ENCODE measurements around the gene IL31. TPM values are rescaled to one million over a fixed set of nuclear protein-coding genes. Genes with fewer than 3 reads are reported as not detected.

The IL31 gene
- total and polyA plus RNA-seq, 2 of the 4 experiments (the other 2 are of a cell fraction) = not detected

DNA sequence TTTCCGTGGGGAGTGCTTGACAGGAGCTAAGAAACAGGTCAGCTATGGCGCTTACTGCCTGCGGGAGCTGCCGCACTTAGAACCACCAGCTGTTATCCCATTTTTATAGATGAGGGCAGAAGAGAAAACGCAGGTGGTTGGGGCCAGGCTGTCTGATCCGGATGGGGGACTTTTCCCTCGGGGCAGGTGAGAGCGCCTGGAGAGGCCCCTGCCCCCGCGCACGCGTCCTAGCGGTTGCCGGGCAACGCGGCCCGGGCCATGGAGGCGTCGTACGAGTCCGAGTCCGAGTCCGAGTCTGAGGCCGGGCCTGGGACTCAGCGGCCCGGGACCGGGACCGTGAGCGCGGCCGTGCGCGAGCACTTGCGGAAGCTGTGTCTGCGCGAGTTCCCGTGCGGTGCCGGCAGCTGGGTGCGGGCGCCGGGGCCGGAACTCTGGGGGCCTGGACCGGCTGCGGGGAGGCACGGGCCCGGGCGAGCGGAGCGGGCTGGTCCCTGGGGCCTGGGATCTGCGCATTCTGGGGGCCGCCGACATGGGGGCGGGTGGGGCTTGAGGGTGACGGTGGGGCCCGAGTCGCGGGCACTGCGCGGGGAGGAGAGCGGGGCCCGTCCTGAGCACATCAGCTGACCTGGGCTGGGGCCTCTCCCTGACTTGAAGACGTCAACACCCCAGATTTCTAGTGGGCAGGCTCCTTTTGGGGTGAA, 9.0 kb upstream of the IL31 start, which contains the start of gene LRRC43:
Gene LRRC43 (plus strand): TSS at position 237 of the 701 bp plus-strand sequence. CDS start 22 bp downstream, at position 259.
- peak within 1 kb of the TSS; percentile 31 for H3K4me3 ChIP-seq (ENCODE audit: insufficient read depth, low read depth, low read length)
- peaks cover 3% of the 10 kb centered on the region; the same call in 1 of the 2 replicates for H3K9me1 ChIP-seq (ENCODE audit: insufficient read depth, low read length)
- intact Hi-C loops (cut with micrococcal nuclease) (no loop called here), in situ Hi-C loops (cut with MboI; ENCODE audit: low sequenced_read_pairs) (no loop called here), dilution Hi-C loops (cut with HindIII; ENCODE audit: low sequenced_read_pairs, unreplicated experiment) (no loop called here)
- no peak within 1 kb of the TSS for H2BK20ac ChIP-seq (ENCODE audit: low read depth, low read length)
- WGBS, 2 experiments (ENCODE audit: extremely low coverage in 2 of 2, insufficient read length in 1 of 2) = 11% methylated on average over 35 of the region's 63 CpGs; no CpG with 5 or more reads in 1 of the 2 experiments
- no peaks in the 10 kb centered on the region for H3K79me1 ChIP-seq (ENCODE audit: low read depth in 1 of 2, low read length in 2 of 2)
- H4K91ac ChIP-seq (ENCODE audit: insufficient read depth, low read depth, low read length) = no peak within 1 kb of the TSS; the same call in 1 of the 2 replicates
- no peaks in the 10 kb centered on the region for H3K36me3 ChIP-seq (ENCODE audit: control insufficient read depth, insufficient read depth, low read length)
- H3K9ac ChIP-seq (ENCODE audit: low read depth, low read length) = no peak within 1 kb of the TSS
- no peak for DNase-seq
- H3K23ac ChIP-seq (ENCODE audit: low read depth, low read length) = no peak within 1 kb of the TSS
- H3K18ac ChIP-seq (ENCODE audit: low read depth, low read length) = no peak within 1 kb of the TSS
- 0 out of 2 replicates have a peak, but pooled peaks cover 2% of the 10 kb centered on the region for H3K9me3 ChIP-seq (ENCODE audit: control insufficient read depth, insufficient read depth, low read length)
- peaks cover 4% of the 10 kb centered on the region; the same call in 1 of the 2 replicates for H4K20me1 ChIP-seq (ENCODE audit: insufficient read depth, low read length)
- peak within 1 kb of the TSS; percentile 46; the same call in 1 of the 2 replicates for H3K4me2 ChIP-seq (ENCODE audit: low read depth, low read length)
- no peak within 1 kb of the TSS; the same call in 1 of the 2 replicates for H4K5ac ChIP-seq (ENCODE audit: low read depth, low read length)
- H3K4me1 ChIP-seq (ENCODE audit: control insufficient read depth, insufficient read depth, low read length) = peaks cover 5% of the 10 kb centered on the region; the same call in 1 of the 2 replicates
- POLR2A ChIA-PET (ENCODE audit: unreplicated experiment) = no interaction called here
- peak within 1 kb of the TSS; percentile 26 for H2AK9ac ChIP-seq (replicated peaks; ENCODE audit: low read depth, low read length, poor library complexity)
- no peak for TF ChIP-seq MXI1 (IDR thresholded peaks at IDR 0.05; ENCODE audit: borderline replicate concordance, low read depth, low read length)
- TF ChIP-seq SMC3 (IDR thresholded peaks at IDR 0.05; ENCODE audit: low read depth, low read length) = no peak
- no peak for TF ChIP-seq BHLHE40 (IDR thresholded peaks at IDR 0.05; ENCODE audit: low read depth, low read length)
- TF ChIP-seq RFX5 (IDR thresholded peaks at IDR 0.05; ENCODE audit: low read depth, low read length) = no peak
- TF ChIP-seq, protein P1, sequence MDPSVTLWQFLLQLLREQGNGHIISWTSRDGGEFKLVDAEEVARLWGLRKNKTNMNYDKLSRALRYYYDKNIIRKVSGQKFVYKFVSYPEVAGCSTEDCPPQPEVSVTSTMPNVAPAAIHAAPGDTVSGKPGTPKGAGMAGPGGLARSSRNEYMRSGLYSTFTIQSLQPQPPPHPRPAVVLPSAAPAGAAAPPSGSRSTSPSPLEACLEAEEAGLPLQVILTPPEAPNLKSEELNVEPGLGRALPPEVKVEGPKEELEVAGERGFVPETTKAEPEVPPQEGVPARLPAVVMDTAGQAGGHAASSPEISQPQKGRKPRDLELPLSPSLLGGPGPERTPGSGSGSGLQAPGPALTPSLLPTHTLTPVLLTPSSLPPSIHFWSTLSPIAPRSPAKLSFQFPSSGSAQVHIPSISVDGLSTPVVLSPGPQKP (IDR thresholded peaks at IDR 0.05; ENCODE audit: borderline replicate concordance, low read depth, low read length) = no peak
- no peak for TF ChIP-seq POLR2A (IDR thresholded peaks at IDR 0.05; ENCODE audit: low read depth, low read length)
- TF ChIP-seq, protein P2, sequence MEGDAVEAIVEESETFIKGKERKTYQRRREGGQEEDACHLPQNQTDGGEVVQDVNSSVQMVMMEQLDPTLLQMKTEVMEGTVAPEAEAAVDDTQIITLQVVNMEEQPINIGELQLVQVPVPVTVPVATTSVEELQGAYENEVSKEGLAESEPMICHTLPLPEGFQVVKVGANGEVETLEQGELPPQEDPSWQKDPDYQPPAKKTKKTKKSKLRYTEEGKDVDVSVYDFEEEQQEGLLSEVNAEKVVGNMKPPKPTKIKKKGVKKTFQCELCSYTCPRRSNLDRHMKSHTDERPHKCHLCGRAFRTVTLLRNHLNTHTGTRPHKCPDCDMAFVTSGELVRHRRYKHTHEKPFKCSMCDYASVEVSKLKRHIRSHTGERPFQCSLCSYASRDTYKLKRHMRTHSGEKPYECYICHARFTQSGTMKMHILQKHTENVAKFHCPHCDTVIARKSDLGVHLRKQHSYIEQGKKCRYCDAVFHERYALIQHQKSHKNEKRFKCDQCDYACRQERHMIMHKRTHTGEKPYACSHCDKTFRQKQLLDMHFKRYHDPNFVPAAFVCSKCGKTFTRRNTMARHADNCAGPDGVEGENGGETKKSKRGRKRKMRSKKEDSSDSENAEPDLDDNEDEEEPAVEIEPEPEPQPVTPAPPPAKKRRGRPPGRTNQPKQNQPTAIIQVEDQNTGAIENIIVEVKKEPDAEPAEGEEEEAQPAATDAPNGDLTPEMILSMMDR (conservative IDR thresholded peaks at IDR 0.05; ENCODE audit: low read depth, low read length) = no peak
- no peak for TF ChIP-seq CEBPB (IDR thresholded peaks at IDR 0.05; ENCODE audit: low read depth, low read length)
- TF ChIP-seq RCOR1 (IDR thresholded peaks at IDR 0.05; ENCODE audit: insufficient replicate concordance, low read length) = no peak
- no peak for TF ChIP-seq NFE2L2 (IDR thresholded peaks at IDR 0.05; ENCODE audit: low read depth, low read length)
- TF ChIP-seq CHD1 (IDR thresholded peaks at IDR 0.05; ENCODE audit: low read depth, low read length) = no peak
- TF ChIP-seq, protein P3, sequence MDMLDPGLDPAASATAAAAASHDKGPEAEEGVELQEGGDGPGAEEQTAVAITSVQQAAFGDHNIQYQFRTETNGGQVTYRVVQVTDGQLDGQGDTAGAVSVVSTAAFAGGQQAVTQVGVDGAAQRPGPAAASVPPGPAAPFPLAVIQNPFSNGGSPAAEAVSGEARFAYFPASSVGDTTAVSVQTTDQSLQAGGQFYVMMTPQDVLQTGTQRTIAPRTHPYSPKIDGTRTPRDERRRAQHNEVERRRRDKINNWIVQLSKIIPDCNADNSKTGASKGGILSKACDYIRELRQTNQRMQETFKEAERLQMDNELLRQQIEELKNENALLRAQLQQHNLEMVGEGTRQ (IDR thresholded peaks at IDR 0.05; ENCODE audit: low read depth, low read length) = no peak
- TF ChIP-seq RAD21 (IDR thresholded peaks at IDR 0.05; ENCODE audit: low read length) = no peak
- peak within 1 kb of the TSS in 1 of 2 experiments; percentile 52; a peak in 1 of 4 replicates for H4K8ac ChIP-seq (ENCODE audit: low read depth in 2 of 2, low read length in 2 of 2)
- H2BK15ac ChIP-seq (ENCODE audit: low read depth, low read length) = no peak within 1 kb of the TSS
- ATAC-seq (ENCODE audit: low read depth) = no peak
- H2AFZ ChIP-seq (replicated peaks; ENCODE audit: low read length, poor library complexity) = peak within 1 kb of the TSS; percentile 89
- H2BK5ac ChIP-seq (ENCODE audit: low read depth, low read length, poor library complexity, severe bottlenecking) = no peak within 1 kb of the TSS
- no peak within 1 kb of the TSS for H3K56ac ChIP-seq (ENCODE audit: extremely low read depth, insufficient read depth, low read length)
- H3K27me3 ChIP-seq (ENCODE audit: control insufficient read depth, insufficient read depth, low read length) = no peaks in the 10 kb centered on the region
- no peak within 1 kb of the TSS for H3K14ac ChIP-seq (replicated peaks; ENCODE audit: low read depth, low read length)
- H3K27ac ChIP-seq (ENCODE audit: insufficient read depth, low read length) = no peak within 1 kb of the TSS
- BruUV-seq (replicated peaks) = no TSS peak
- peak within 1 kb of the TSS; percentile 59; the same call in 1 of the 2 replicates for H2AK5ac ChIP-seq (ENCODE audit: low read depth, low read length)
- no peak within 1 kb of the TSS for H3K4ac ChIP-seq (ENCODE audit: low read depth, low read length)
- H2BK120ac ChIP-seq (ENCODE audit: low read depth, low read length) = peak within 1 kb of the TSS; percentile 60; the same call in 1 of the 2 replicates
- CTCF ChIA-PET = interaction anchor here (0.9 kb wide), 1 partner anchor 129 kb away, joined by 3 read pairs; no protein-coding TSS in a partner anchor

Measured in IMR-90 (cell line).